HFFc6 (cell line): ENCODE measurements around the gene ACVR2B. TPM values are rescaled to one million over a fixed set of nuclear protein-coding genes. Genes with fewer than 3 reads are reported as not detected.

Source experiments
- DNase-seq: peaks from one replicate; pipeline ENCODE4 v3.0.0-alpha.2; 2018
- H3K27ac Mint-ChIP-seq: 2 replicates; pipeline ENCODE4 v1.8.0; 2020; ENCODE audit warnings: mild to moderate bottlenecking, mixed read lengths
- H3K27me3 Mint-ChIP-seq: 2 replicates; pipeline ENCODE4 v1.8.0; 2021; ENCODE audit warnings: mild to moderate bottlenecking, moderate library complexity, mixed read lengths; ENCODE audit not compliant: insufficient read depth
- H3K36me3 Mint-ChIP-seq: 2 replicates; pipeline ENCODE4 v1.8.0; 2021; ENCODE audit warnings: low read depth, mixed read lengths
- H3K4me1 Mint-ChIP-seq: 2 replicates; pipeline ENCODE4 v1.8.0; 2020; ENCODE audit warnings: low read depth, mixed read lengths
- H3K4me3 Mint-ChIP-seq: 2 replicates; pipeline ENCODE4 v1.8.0; 2020; ENCODE audit warnings: mild to moderate bottlenecking, moderate library complexity, mixed read lengths
- H3K9me3 Mint-ChIP-seq: 2 replicates; pipeline ENCODE4 v1.8.0; 2020; ENCODE audit warnings: mild to moderate bottlenecking, mixed read lengths
- CTCF ChIP-seq: fragments of 200-600 bp; sonication (generic); IDR thresholded peaks from 2 replicates; pipeline ENCODE4 v1.5.0; 2021; ENCODE audit warnings: antibody characterized with exemption, mild to moderate bottlenecking
- total RNA-seq, 6 experiments: library from RNA; stranded (reverse); fragmentation: NEBNext Ultra II Directional; extraction: Animal tissue kit (Norgen Biotek cat#: 25700); gene quantifications; 2 replicates in 1 of 6; 3 replicates in 5 of 6; pipeline ENCODE4 v1.2.3, GENCODE V29; 2021

Gene ACVR2B
- total RNA-seq, 6 experiments from 2014 or later = 1.1 to 1.6 (median 1.3) TPM

DNA sequence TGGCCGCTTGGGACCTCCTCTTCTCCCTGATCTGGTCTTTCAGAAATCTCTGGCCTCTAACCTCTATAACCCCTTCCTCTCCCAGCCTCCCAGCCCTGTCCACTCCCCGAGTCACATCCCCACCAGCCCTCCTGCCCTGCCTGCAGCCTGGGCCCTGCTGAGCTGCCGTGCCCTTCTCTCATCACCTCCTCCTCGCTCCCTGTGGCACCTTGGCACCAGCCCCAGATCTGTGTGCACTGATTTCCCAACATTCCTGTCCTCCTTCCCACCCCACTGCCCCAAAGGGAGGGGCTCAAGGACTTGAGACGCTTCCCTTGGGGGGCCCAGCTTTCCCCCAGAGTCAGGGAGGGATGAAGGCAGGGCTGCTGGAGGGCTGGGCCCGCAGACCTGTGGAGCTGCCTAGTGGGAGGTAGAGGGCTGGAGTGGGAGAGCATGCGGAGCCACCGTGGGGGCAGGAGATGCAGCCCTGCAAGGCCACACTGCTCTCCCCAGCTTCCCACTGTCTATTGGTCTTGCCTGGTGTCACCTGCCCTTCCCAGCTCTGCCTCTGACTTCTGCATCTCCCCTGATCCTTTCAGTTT, 85.2 kb downstream of the ACVR2B start:
- H3K36me3 Mint-ChIP-seq = peaks cover 14% of the 10 kb centered on the region
- H3K4me3 Mint-ChIP-seq = no peak overlapping the region
- H3K4me1 Mint-ChIP-seq = peaks cover 23% of the 10 kb centered on the region
- H3K27ac Mint-ChIP-seq = no peak overlapping the region
- no peaks in the 10 kb centered on the region; the same call in 1 of the 2 replicates for H3K27me3 Mint-ChIP-seq
- no peak for TF ChIP-seq CTCF
- no peaks in the 10 kb centered on the region for H3K9me3 Mint-ChIP-seq
- no peak for DNase-seq

GRCh38 chr3:38541806-38542205, 88.1 kb downstream of the ACVR2B start:
- Mint-ChIP-seq H3K9me3 (no peaks in the 10 kb centered on the region), H3K27me3 (peaks cover 13% of the 10 kb centered on the region), H3K4me1 (peaks cover 23% of the 10 kb centered on the region), H3K4me3 (no peak overlapping the region), H3K36me3 (no peaks in the 10 kb centered on the region), H3K27ac (no peak overlapping the region)
- DNase-seq = no peak
- no peak for TF ChIP-seq CTCF

Other genes with a start within 250 kb of the ACVR2B start
- gene SLC22A13, start 188.1 kb upstream of the ACVR2B start, total RNA-seq = under 1 TPM in 5 of 6 experiments, not detected in 1; 0.17 to 0.30 (median 0.20) TPM
- gene SLC22A14, start 171.6 kb upstream of the ACVR2B start, total RNA-seq = under 1 TPM in 1 of 6 experiments, not detected in 5; 0.09 TPM
- 1 to 10 TPM; 5.1 to 8.0 (median 6.2) TPM for gene XYLB, start 107.1 kb upstream of the ACVR2B start, total RNA-seq
- gene EXOG, start 42.5 kb downstream of the ACVR2B start, total RNA-seq = 10 to 100 TPM; 13.9 to 18.8 (median 15.4) TPM
- under 1 TPM in 3 of 6 experiments, not detected in 3; 0.05 to 0.46 (median 0.28) TPM for gene SCN5A, start 195.8 kb downstream of the ACVR2B start, total RNA-seq